PC-3 (cell line): ENCODE results near the gene DAPK1. TPM values are rescaled to one million over a fixed set of nuclear protein-coding genes. Genes with fewer than 3 reads are reported as not detected.

Experiments used
- ATAC-seq: fragments of 200-7000 bp; cut with Tn5 transposase; 2 replicates; pipeline ENCODE4 v1.9.1; 2020; ENCODE audit warnings: mild to moderate bottlenecking, moderate library complexity
- BruUV-seq: library from RNA; stranded (reverse); fragments of 400-500 nt; replicated peaks from 2 replicates; lab custom pipeline; 2021; lab: Mats Ljungman, UMichigan
- CTCF ChIA-PET: fragments of 300-600 bp; sonication (Branson Sonifier 250); formaldehyde crosslinking; loops from one replicate; lab custom pipeline; 2022; ENCODE audit warnings: antibody characterized with exemption; lab: Charles Lee
- POLR2A ChIA-PET: fragments of 300-600 bp; sonication (Branson Sonifier 250); formaldehyde crosslinking; loops from one replicate; lab custom pipeline; 2022; ENCODE audit warnings: antibody characterized with exemption; ENCODE audit not compliant: unreplicated experiment; lab: Charles Lee
- DNase-seq: peaks from one replicate; pipeline ENCODE4 v3.0.0-alpha.2; 2015
- H2AFZ ChIP-seq: fragments of 300-600 bp; sonication (generic); 2 replicates; pipeline ENCODE4 v1.6.0; 2016; ENCODE audit warnings: antibody characterized with exemption, low read length
- H3F3A ChIP-seq: fragments of 300-600 bp; sonication (generic); one replicate; pipeline ENCODE4 v1.6.0; 2017; ENCODE audit warnings: antibody characterized with exemption, low read length, control low read depth, mild to moderate bottlenecking; ENCODE audit not compliant: unreplicated experiment
- H3K27ac ChIP-seq: fragments of 300-600 bp; sonication (generic); 2 replicates; pipeline ENCODE4 v1.5.1; 2016; ENCODE audit warnings: mild to moderate bottlenecking, low read length
- H3K27me3 ChIP-seq: fragments of 300-600 bp; sonication (generic); 2 replicates; pipeline ENCODE4 v1.6.1; 2016; ENCODE audit warnings: low read length, mixed read lengths
- H3K36me3 ChIP-seq: fragments of 300-600 bp; sonication (generic); 2 replicates; pipeline ENCODE4 v1.6.1; 2016; ENCODE audit warnings: low read depth, mixed run types, low read length, mixed read lengths
- H3K4me1 ChIP-seq: fragments of 300-600 bp; sonication (generic); 2 replicates; pipeline ENCODE4 v1.5.1; 2016; ENCODE audit warnings: low read length; ENCODE audit not compliant: insufficient read depth
- H3K4me2 ChIP-seq: fragments of 300-600 bp; sonication (generic); 2 replicates; pipeline ENCODE4 v1.6.0; 2016; ENCODE audit warnings: low read length
- H3K4me3 ChIP-seq: fragments of 300-600 bp; sonication (generic); 2 replicates; pipeline ENCODE4 v1.5.1; 2016; ENCODE audit warnings: mild to moderate bottlenecking, low read length, mixed read lengths
- H3K79me2 ChIP-seq: fragments of 300-600 bp; sonication (generic); 2 replicates; pipeline ENCODE4 v1.6.1; 2017; ENCODE audit warnings: low read length, mixed read lengths
- H3K9ac ChIP-seq: fragments of 300-600 bp; sonication (generic); 2 replicates; pipeline ENCODE4 v1.6.0; 2016; ENCODE audit warnings: mild to moderate bottlenecking, low read length
- H3K9me2 ChIP-seq: fragments of 300-600 bp; sonication (generic); replicated peaks from 2 replicates; pipeline ENCODE4 v1.6.1; 2016; ENCODE audit warnings: mixed run types, low read length, mixed read lengths
- H3K9me3 ChIP-seq: fragments of 300-600 bp; sonication (generic); 2 replicates; pipeline ENCODE4 v1.6.1; 2016; ENCODE audit warnings: low read length, mixed read lengths
- H4K20me1 ChIP-seq: fragments of 300-600 bp; sonication (generic); 2 replicates; pipeline ENCODE4 v1.6.1; 2016; ENCODE audit warnings: low read length, mixed read lengths
- CTCF ChIP-seq: fragments of 300-600 bp; sonication (generic); conservative IDR thresholded peaks from 2 replicates; pipeline ENCODE4 v1.5.1; 2017; ENCODE audit warnings: antibody characterized with exemption, low read depth, mild to moderate bottlenecking, low read length
- EZH2 ChIP-seq: fragments of 300-600 bp; sonication (generic); IDR thresholded peaks from one replicate; pipeline ENCODE4 v1.6.1; 2017; ENCODE audit warnings: antibody characterized with exemption, mild to moderate bottlenecking, low read length; ENCODE audit not compliant: unreplicated experiment
- EZH2phosphoT487 ChIP-seq: fragments of 300-600 bp; sonication (generic); IDR thresholded peaks from 2 replicates; pipeline ENCODE4 v1.6.1; 2018; ENCODE audit warnings: mild to moderate bottlenecking, antibody characterized with exemption, low read length, borderline replicate concordance
- intact Hi-C: fragments of 100-400 bp; cut with micrococcal nuclease; formaldehyde crosslinking; loops from 2 replicates; pipeline ENCODE4 v1.9.0; 2023
- total RNA-seq: library from RNA; depleted of rRNA; stranded (reverse); fragments of >200 nt; gene quantifications from 2 replicates; pipeline ENCODE4 v1.2.3, GENCODE V29; 2014

The DAPK1 gene
- total RNA-seq, 1 experiment from 2014 or later = not detected

- intact Hi-C loops = no loop called here
- no peak overlapping the region for H3K4me2 ChIP-seq
- ChIA-PET POLR2A (no interaction called here), CTCF (no interaction called here)
- no peak for DNase-seq
- H3K79me2 ChIP-seq = no peaks in the 10 kb centered on the region
- no peaks in the 10 kb centered on the region for H3F3A ChIP-seq
- no peaks in the 10 kb centered on the region for H3K9me2 ChIP-seq
- no peaks in the 10 kb centered on the region for H4K20me1 ChIP-seq
- H3K36me3 ChIP-seq = no peaks in the 10 kb centered on the region
- H3K9ac ChIP-seq = no peak overlapping the region
- TF ChIP-seq EZH2 (no peak), EZH2phosphoT487 (no peak), CTCF (no peak)
- no peak overlapping the region for H3K4me3 ChIP-seq
- H3K27me3 ChIP-seq = peaks cover 62% of the 10 kb centered on the region
- H3K4me1 ChIP-seq = no peaks in the 10 kb centered on the region
- H2AFZ ChIP-seq = no peak overlapping the region
- H3K27ac ChIP-seq = no peak overlapping the region
- H3K9me3 ChIP-seq = no peaks in the 10 kb centered on the region
- ATAC-seq = no peak
- BruUV-seq = no TSS peak
Observed at GRCh38 chr9:87604886-87605588, 107.4 kb downstream of the DAPK1 start.

GRCh38 chr9:87605676-87606075 lies 108.0 kb downstream of the DAPK1 start:
- H3K9ac ChIP-seq = no peak overlapping the region
- BruUV-seq = no TSS peak
- H2AFZ ChIP-seq = no peak overlapping the region
- H3K27ac ChIP-seq = no peak overlapping the region
- H3K4me3 ChIP-seq = no peak overlapping the region
- DNase-seq (no peak), ATAC-seq (no peak)
- H3K9me3 ChIP-seq = no peaks in the 10 kb centered on the region
- H3K27me3 ChIP-seq = peaks cover 64% of the 10 kb centered on the region
- no peaks in the 10 kb centered on the region for H3K36me3 ChIP-seq
- POLR2A ChIA-PET = no interaction called here
- no peaks in the 10 kb centered on the region for H3F3A ChIP-seq
- no peaks in the 10 kb centered on the region for H3K9me2 ChIP-seq
- TF ChIP-seq EZH2 (no peak), CTCF (no peak), EZH2phosphoT487 (no peak)
- no peak overlapping the region for H3K4me2 ChIP-seq
- intact Hi-C loops = no loop called here
- no peaks in the 10 kb centered on the region for H4K20me1 ChIP-seq
- H3K79me2 ChIP-seq = no peaks in the 10 kb centered on the region
- no peaks in the 10 kb centered on the region for H3K4me1 ChIP-seq
- CTCF ChIA-PET = no interaction called here

- TF ChIP-seq EZH2phosphoT487 (no peak), EZH2 (no peak), CTCF (no peak)
- BruUV-seq = no TSS peak
- Histone ChIP-seq H3K4me1 (no peaks in the 10 kb centered on the region), H2AFZ (no peak overlapping the region), H3K9me2 (no peaks in the 10 kb centered on the region), H3K4me2 (no peak overlapping the region), H3K9me3 (no peaks in the 10 kb centered on the region), H3F3A (no peaks in the 10 kb centered on the region), H3K79me2 (no peaks in the 10 kb centered on the region), H3K9ac (no peak overlapping the region), H3K27ac (no peak overlapping the region), H4K20me1 (no peaks in the 10 kb centered on the region), H3K4me3 (no peak overlapping the region), H3K27me3 (peaks cover 60% of the 10 kb centered on the region), H3K36me3 (no peaks in the 10 kb centered on the region)
- POLR2A ChIA-PET = no interaction called here
- DNase-seq = no peak
- CTCF ChIA-PET = no interaction called here
- ATAC-seq = no peak
- intact Hi-C loops = no loop called here
Observed at GRCh38 chr9:87606841-87607521, 109.3 kb downstream of the DAPK1 start.
